ENCODE measurements around the gene AGAP3. TPM values are rescaled to one million over a fixed set of nuclear protein-coding genes. Genes with fewer than 3 reads are reported as not detected.

The AGAP3 gene
- total RNA-seq, 2 donors from 2014 or later: 50.8 to 79.2 TPM

DNA sequence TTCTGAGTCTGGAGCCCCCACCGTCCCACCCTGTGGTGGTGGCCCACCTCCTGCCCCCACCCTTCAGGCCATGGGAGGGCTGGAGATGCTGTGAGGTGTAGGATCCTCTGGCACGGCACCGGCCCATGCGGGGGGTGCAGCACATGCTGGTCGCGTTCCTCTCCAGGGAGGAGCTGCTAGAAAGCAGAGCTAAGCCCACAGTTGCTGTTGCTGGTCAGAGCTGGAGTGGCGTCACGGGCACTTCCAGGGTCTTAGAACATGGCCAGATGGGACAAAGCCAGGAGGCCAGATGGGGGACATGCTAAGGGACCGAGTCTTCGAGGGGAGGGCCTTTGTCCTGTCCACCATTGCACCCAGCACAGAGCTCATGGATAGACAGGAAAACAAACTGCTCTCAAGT, 21.6 kb downstream of the AGAP3 start:
- H3K36me3 ChIP-seq: no peaks in the 10 kb centered on the region
- TF ChIP-seq CTCF (IDR thresholded peaks at IDR 0.05): no peak
- intact Hi-C loops (cut with DNase I): no loop called here
- H3K27me3 ChIP-seq: no peaks in the 10 kb centered on the region
- DNase-seq: no peak
- no peak overlapping the region for H3K27ac ChIP-seq
- no peak overlapping the region for H3K4me3 ChIP-seq
- H3K4me1 ChIP-seq: peaks cover 7% of the 10 kb centered on the region
- H3K9me3 ChIP-seq: no peaks in the 10 kb centered on the region
- H3K9ac ChIP-seq (ENCODE audit: low read depth in 2 of 2, low read length in 2 of 2): no peak overlapping the region

- peak overlapping the region; percentile 1 for H3K27ac ChIP-seq
- DNase-seq: no peak
- H3K4me1 ChIP-seq: peaks cover 18% of the 10 kb centered on the region
These were observed 23.1 kb downstream of the AGAP3 start for GRCh38 chr7:151109094-151110048.

GRCh38 chr7:151110236-151110940, 24.1 kb downstream of the AGAP3 start:
- DNase-seq: no peak
- no peak overlapping the region for H3K27ac ChIP-seq
- intact Hi-C loops (cut with DNase I): loop anchor here (5.0 kb wide), 1 partner anchor 78 kb away; no protein-coding TSS in a partner anchor
- no peak overlapping the region for H3K4me3 ChIP-seq
- no peaks in the 10 kb centered on the region for H3K9me3 ChIP-seq
- H3K36me3 ChIP-seq: no peaks in the 10 kb centered on the region
- no peak for TF ChIP-seq CTCF (IDR thresholded peaks at IDR 0.05)
- no peaks in the 10 kb centered on the region for H3K27me3 ChIP-seq
- peaks cover 18% of the 10 kb centered on the region for H3K4me1 ChIP-seq
- H3K9ac ChIP-seq (ENCODE audit: low read depth in 2 of 2, low read length in 2 of 2): no peak overlapping the region

More at GRCh38 chr7:151109094-151110048, 23.1 kb downstream of the AGAP3 start:
- no peak for TF ChIP-seq CTCF (IDR thresholded peaks at IDR 0.05)
- intact Hi-C loops (cut with DNase I): loop anchor here (5.0 kb wide), 1 partner anchor 77 kb away; no protein-coding TSS in a partner anchor
- Histone ChIP-seq H3K4me3 (no peak overlapping the region), H3K9me3 (no peaks in the 10 kb centered on the region), H3K27me3 (no peaks in the 10 kb centered on the region), H3K9ac (ENCODE audit: low read depth in 2 of 2, low read length in 2 of 2) (no peak overlapping the region), H3K36me3 (no peaks in the 10 kb centered on the region)

GRCh38 chr7:151110941-151111645, 24.8 kb downstream of the AGAP3 start:
- intact Hi-C loops (cut with DNase I): loop anchor here (5.0 kb wide), 1 partner anchor 79 kb away; no protein-coding TSS in a partner anchor
- H3K27me3 ChIP-seq: no peaks in the 10 kb centered on the region
- peaks cover 22% of the 10 kb centered on the region for H3K4me1 ChIP-seq
- peak; percentile 84 for TF ChIP-seq CTCF (IDR thresholded peaks at IDR 0.05)
- DNase-seq: peak; percentile 86
- no peaks in the 10 kb centered on the region for H3K36me3 ChIP-seq
- H3K27ac ChIP-seq: no peak overlapping the region
- H3K9ac ChIP-seq (ENCODE audit: low read depth in 2 of 2, low read length in 2 of 2): no peak overlapping the region
- H3K4me3 ChIP-seq: no peak overlapping the region
- no peaks in the 10 kb centered on the region for H3K9me3 ChIP-seq

All from colonic mucosa (tissue), 4 donors.